Measurements from ENCODE around the gene MT1H. TPM values are rescaled to one million over a fixed set of nuclear protein-coding genes. Genes with fewer than 3 reads are reported as not detected.
"Not testable (repeated sequence)": the region's sequence is repeated elsewhere in the genome, so short reads cannot be mapped to it uniquely, and the experiment has no call there.

MT1H gene
- not detected in 2 replicates for total RNA-seq (2014; rRNA removed; shearing (Covaris generic))

- DNase-seq (ENCODE audit: low read depth) = no peak
Observed at GRCh38 chr16:56669005-56669839, at the start of gene MT1H. Gene MT1H, plus strand, starts transcription at chr16:56669814. Its CDS starts 71 bp downstream, at chr16:56669885.

- DNase-seq (ENCODE audit: low read depth) = no peak
Observed at GRCh38 chr16:56620339-56620897, 49.2 kb upstream of the MT1H start.

- not testable (repeated sequence) for DNase-seq (ENCODE audit: low read depth)
Observed at GRCh38 chr16:56621665-56622445, 47.8 kb upstream of the MT1H start.

DNA sequence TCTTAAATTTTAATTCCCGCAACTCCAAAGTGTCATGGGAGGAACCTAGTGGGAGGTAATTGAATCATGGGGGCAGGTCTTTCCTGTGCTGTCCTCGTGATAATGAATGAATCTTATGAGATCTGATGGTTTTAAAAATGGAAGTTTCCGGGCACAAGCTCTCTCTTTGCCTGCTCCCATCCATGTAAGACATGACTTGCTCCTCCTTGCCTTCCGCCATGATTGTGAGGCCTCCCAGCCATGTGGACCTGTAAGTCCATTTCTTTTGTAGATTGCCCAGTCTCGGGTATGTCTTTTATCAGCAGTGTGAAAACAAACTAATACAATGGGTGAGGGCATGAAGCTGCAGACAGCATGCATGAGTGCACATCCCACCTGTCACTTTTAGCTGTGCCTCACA is 46.4 kb upstream of the MT1H start:
- not testable (repeated sequence) for DNase-seq (ENCODE audit: low read depth)

- DNase-seq (ENCODE audit: low read depth) = no peak
Observed at GRCh38 chr16:56623637-56624036, 46.0 kb upstream of the MT1H start.

GRCh38 chr16:56625140-56625942 is 44.3 kb upstream of the MT1H start, which contains the start of gene MT1E:
Gene MT1E, plus strand, starts transcription at chr16:56625781. Its CDS starts 71 bp downstream, at chr16:56625852.
- DNase-seq (ENCODE audit: low read depth) = peak; percentile 91

GRCh38 chr16:56625943-56626654 is 43.5 kb upstream of the MT1H start:
- no peak for DNase-seq (ENCODE audit: low read depth)

- no peak for DNase-seq (ENCODE audit: low read depth)
Observed at GRCh38 chr16:56626685-56627084, 42.9 kb upstream of the MT1H start.

DNA sequence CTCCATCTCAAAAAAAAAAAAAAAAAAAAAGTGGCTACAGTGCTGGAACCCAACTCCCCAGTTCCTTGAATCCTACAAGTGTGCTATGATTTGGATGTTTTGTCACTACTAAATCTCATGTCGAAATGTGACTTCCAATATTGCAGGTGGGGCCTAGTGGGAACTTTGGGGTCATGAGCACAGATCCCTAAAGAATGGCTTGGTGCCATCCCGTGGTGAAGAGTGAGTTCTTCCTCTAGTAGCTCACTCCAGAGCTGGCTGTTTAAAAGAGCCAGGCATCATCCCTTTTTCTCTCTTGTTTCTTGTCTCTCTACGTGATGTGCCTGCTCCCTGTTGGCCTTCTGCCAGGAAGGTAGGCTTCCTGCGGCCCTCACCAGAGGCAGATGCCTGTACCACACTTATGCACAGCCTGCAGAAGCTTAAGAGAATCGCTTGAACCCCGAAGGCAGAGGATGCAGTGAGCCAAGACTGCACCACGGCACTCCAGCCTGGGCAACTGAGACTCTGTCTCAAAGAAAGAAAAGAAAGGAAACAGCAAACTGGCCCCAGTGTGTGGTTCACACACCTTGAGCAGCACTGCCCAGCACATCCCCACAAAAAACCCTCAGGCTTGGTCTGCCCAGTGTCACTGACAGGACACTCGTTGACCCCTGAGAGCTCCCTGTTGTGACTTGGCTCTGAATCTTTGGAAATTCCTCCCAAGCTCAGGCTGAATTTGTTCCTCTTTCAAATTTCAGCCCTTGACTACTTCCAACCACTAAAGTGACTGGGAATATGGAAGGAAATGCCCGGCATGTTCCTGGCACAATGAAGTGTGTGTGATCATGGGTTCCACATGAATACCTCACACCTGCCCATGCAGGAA is 40.9 kb upstream of the MT1H start:
- DNase-seq (ENCODE audit: low read depth) = peak; percentile 39

DNA sequence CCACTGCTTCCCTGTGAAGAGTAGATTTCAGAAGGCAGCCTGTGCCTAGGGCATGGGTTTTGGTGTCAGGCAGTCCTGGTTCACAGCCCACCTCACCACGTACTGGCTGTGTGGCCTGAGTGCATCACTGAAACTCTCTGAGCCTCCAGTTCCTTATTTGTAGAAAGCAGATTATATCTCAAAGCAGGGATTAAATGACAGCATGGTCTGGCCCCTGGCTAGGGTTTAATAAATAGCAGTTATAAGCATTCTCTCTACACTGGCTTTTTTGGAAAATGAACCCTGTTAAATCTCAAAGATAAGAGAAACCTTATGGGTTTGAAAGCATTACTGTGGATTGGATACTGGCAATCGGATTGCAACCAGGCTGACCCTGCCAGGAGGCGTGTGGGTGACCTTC is 40.1 kb upstream of the MT1H start:
- DNase-seq (ENCODE audit: low read depth) = no peak

GRCh38 chr16:56630134-56630533 is 39.5 kb upstream of the MT1H start:
- no peak for DNase-seq (ENCODE audit: low read depth)

- no peak for DNase-seq (ENCODE audit: low read depth)
Observed at GRCh38 chr16:56631197-56631596, 38.4 kb upstream of the MT1H start.

- no peak for DNase-seq (ENCODE audit: low read depth)
Observed at GRCh38 chr16:56631832-56632155, 37.8 kb upstream of the MT1H start.

- peak; percentile 26 for DNase-seq (ENCODE audit: low read depth)
Observed at GRCh38 chr16:56632156-56632847, 37.3 kb upstream of the MT1H start, which contains the start of gene MT1M. Gene MT1M, plus strand, starts transcription at chr16:56632659. Its CDS starts 73 bp downstream, at chr16:56632732.

DNA sequence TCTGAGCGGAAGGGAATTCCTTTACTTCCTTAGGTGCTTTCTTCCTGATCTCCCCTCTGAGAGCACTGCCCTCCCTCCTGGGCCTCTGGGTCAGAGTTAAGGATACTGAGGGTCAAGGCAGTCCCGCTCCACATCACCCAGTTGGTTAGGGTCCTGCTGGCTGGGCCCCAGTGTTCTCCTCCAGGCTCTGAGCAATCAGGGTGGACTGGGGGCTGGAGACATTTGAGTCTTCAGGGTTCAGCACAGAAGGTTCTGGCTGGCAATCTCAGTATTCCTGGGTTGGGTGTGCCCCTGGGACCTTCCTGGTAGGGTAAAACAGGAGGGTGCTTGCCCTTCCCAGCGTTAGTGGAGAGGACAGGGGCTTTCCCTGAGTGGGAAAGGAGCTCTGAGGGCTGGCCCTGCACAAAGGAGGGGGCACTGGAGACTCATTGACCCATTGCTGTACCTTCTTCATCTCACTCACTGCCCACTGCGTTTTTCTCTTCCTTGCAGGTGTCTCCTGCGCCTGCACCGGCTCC is 36.7 kb upstream of the MT1H start:
- DNase-seq (ENCODE audit: low read depth) = no peak

- no peak for DNase-seq (ENCODE audit: low read depth)
Observed at GRCh38 chr16:56633535-56633934, 36.1 kb upstream of the MT1H start.

- DNase-seq (ENCODE audit: low read depth) = no peak
Observed at GRCh38 chr16:56634715-56635440, 34.7 kb upstream of the MT1H start.

- no peak for DNase-seq (ENCODE audit: low read depth)
Observed at GRCh38 chr16:56635441-56635967, 34.1 kb upstream of the MT1H start.

Measured in RPMI7951 (cell line).